Esophagus (tissue), 2 donors: ENCODE data around the gene PDE11A. TPM values are rescaled to one million over a fixed set of nuclear protein-coding genes. Genes with fewer than 3 reads are reported as not detected.

ENCODE experiments used
- H3K27ac ChIP-seq, 2 donors: one replicate each; pipeline ENCODE4 v1.5.1; 2013; ENCODE audit warnings: low read depth in 2 of 2, mild to moderate bottlenecking in 2 of 2, inconsistent platforms in 1 of 2, low read length in 1 of 2, moderate library complexity in 1 of 2
- H3K27me3 ChIP-seq, 2 donors: one replicate each; pipeline ENCODE4 v1.6.1; 2013; ENCODE audit warnings: low read length in 2 of 2, control low read depth in 1 of 2, mild to moderate bottlenecking in 1 of 2; ENCODE audit not compliant: insufficient read depth in 2 of 2, control insufficient read depth in 1 of 2
- H3K36me3 ChIP-seq, 2 donors: one replicate each; pipeline ENCODE4 v1.6.1; 2013; ENCODE audit warnings: low read length in 1 of 2; ENCODE audit not compliant: control insufficient read depth in 2 of 2, insufficient read depth in 2 of 2
- H3K4me1 ChIP-seq, 2 donors: one replicate each; pipeline ENCODE4 v1.6.1; 2013; ENCODE audit warnings: low read length in 1 of 2; ENCODE audit not compliant: control insufficient read depth in 2 of 2, insufficient read depth in 2 of 2
- H3K4me3 ChIP-seq, 2 donors: one replicate each; pipeline ENCODE4 v1.5.1; 2013; ENCODE audit warnings: low read length in 2 of 2, mild to moderate bottlenecking in 2 of 2, low read depth in 1 of 2, moderate library complexity in 1 of 2
- H3K9me3 ChIP-seq, 2 donors: one replicate each; pipeline ENCODE4 v1.6.1; 2013; ENCODE audit warnings: mild to moderate bottlenecking in 2 of 2, low read depth in 1 of 2, low read length in 1 of 2, moderate library complexity in 1 of 2; ENCODE audit not compliant: control insufficient read depth in 2 of 2, insufficient read depth in 1 of 2
- WGBS, 2 donors: extraction: QIAGEN DNeasy Blood & Tissue Kit; methylation state at CpG; one replicate each; pipeline ENCODE4 v1.1.7; 2013; 5-methylcytosine and 5-hydroxymethylcytosine counted together
- polyA plus RNA-seq, 2 donors: library from polyadenylated mRNA; stranded (reverse); fragments of 200-250 nt; gene quantifications; one replicate each; pipeline ENCODE4 v1.2.3, GENCODE V29; 2013
- donor health status: healthy with polysubstance abuse.
- donor health status: Bipolar disorder and iron deficiency.

PDE11A gene
- polyA plus RNA-seq, 2 donors: not detected

GRCh38 chr2:177709986-177710401 lies 362.6 kb downstream of the PDE11A start:
- Histone ChIP-seq H3K4me1 (no peaks in the 10 kb centered on the region), H3K4me3 (no peak overlapping the region), H3K36me3 (no peaks in the 10 kb centered on the region), H3K9me3 (no peaks in the 10 kb centered on the region), H3K27me3 (no peaks in the 10 kb centered on the region), H3K27ac (no peak overlapping the region)
- WGBS, 2 donors: 82 to 86% methylated on average over 8 of the region's 8 CpGs

DNA sequence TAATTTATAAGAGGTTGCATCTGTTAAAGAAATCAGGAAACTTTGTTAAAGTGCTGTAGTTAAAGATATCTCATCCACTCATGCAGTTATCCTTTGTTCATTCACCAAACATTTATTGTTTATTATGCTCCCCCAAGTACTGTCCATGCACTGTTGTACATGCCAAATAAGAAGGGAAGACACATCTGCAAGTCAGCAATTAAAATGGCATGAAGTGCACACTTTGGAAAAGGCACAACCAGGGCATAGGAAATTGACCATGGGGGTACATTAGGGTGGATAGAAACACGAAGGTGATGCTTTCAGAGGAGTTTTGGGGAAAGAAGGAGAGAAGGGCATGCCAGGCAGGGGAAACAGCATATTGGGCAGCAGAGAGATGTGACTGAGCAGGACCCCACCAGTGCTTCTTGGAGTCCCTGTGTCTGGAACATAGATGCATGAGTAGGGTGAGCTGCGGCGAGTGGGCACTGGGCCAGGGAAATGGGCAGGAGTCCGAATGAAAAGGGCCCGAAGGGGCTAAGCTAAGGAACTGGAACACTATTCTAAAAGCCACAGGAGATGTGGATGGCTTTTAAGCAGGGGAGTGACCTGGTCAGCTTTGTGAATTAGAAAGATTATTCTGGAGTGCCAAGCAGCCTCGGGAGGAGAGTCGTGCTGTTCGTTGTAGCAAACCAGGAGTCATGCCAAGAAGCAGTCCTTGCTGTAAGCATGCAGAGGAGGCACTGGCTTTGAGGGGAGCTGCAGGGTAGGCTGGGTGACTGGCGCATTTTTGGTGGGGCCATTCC lies 363.7 kb downstream of the PDE11A start:
- H3K4me3 ChIP-seq: no peak overlapping the region
- H3K4me1 ChIP-seq: no peaks in the 10 kb centered on the region
- 53 to 82% methylated on average over 9 of the region's 9 CpGs for WGBS, 2 donors
- H3K36me3 ChIP-seq: no peaks in the 10 kb centered on the region
- H3K27me3 ChIP-seq: no peaks in the 10 kb centered on the region
- no peak overlapping the region for H3K27ac ChIP-seq
- no peaks in the 10 kb centered on the region for H3K9me3 ChIP-seq

GRCh38 chr2:177708106-177708505 lies 364.5 kb downstream of the PDE11A start:
- Histone ChIP-seq H3K36me3 (no peaks in the 10 kb centered on the region), H3K9me3 (no peaks in the 10 kb centered on the region), H3K27ac (no peak overlapping the region), H3K4me3 (no peak overlapping the region), H3K4me1 (no peaks in the 10 kb centered on the region), H3K27me3 (no peaks in the 10 kb centered on the region)
- 93 to 95% methylated on average over 2 of the region's 2 CpGs for WGBS, 2 donors

DNA sequence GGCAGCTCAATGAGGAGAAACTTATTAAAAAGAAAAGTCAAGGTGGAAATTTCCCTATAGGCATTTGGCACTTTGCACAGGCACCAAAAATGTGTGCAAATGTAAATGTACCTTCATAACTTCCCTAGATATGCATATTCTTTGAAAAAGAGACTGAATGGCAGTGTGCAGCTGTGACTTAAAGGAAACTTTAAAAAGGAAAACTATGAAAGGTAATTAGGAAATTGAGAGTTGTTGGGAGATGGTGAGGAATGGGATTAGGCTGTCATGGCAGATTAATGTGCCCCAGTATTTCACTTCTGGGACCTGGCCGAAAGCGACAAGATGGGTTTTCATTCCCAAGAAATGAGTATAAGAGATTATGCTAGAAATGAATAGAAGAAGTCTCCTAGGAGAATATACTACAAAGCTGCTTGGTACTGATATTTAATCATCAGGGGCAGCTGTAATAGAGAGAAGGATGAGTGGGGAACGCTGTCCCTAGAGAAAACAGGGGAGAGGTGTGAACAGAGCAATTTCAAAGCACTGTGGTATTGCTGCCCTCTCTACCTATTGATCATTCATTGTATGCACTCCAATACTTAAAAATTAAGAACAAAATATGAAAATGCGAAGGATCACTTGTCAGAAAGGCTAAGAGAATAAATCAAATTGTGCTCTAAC lies 366.9 kb downstream of the PDE11A start:
- Histone ChIP-seq H3K4me3 (no peak overlapping the region), H3K27ac (no peak overlapping the region), H3K4me1 (no peaks in the 10 kb centered on the region), H3K27me3 (no peaks in the 10 kb centered on the region), H3K36me3 (no peaks in the 10 kb centered on the region), H3K9me3 (no peaks in the 10 kb centered on the region)
- WGBS, 2 donors: 77 to 84% methylated on average over 4 of the region's 4 CpGs

DNA sequence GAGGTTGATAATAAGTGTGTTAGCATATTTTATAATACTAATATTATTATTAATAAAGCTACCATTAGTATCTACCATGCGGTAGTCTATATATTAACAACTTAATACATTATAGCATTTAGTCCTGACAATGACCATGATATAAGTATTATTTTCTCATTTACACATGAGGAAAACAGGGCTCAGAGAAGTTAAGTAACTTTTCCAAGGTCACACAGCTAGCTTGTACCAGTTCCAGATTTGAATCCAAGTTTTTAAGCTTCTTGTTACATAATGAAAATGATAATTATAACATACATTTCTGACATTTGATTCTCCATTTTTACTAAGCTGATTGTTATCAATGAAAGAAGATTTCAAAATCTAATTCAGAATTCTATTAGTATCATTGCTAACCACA lies 369.4 kb downstream of the PDE11A start:
- H3K4me3 ChIP-seq: no peak overlapping the region
- H3K4me1 ChIP-seq: no peaks in the 10 kb centered on the region
- 94 to 95% methylated on average over 1 of the region's 1 CpG for WGBS, 2 donors
- no peaks in the 10 kb centered on the region for H3K27me3 ChIP-seq
- no peaks in the 10 kb centered on the region for H3K36me3 ChIP-seq
- no peaks in the 10 kb centered on the region for H3K9me3 ChIP-seq
- no peak overlapping the region for H3K27ac ChIP-seq

DNA sequence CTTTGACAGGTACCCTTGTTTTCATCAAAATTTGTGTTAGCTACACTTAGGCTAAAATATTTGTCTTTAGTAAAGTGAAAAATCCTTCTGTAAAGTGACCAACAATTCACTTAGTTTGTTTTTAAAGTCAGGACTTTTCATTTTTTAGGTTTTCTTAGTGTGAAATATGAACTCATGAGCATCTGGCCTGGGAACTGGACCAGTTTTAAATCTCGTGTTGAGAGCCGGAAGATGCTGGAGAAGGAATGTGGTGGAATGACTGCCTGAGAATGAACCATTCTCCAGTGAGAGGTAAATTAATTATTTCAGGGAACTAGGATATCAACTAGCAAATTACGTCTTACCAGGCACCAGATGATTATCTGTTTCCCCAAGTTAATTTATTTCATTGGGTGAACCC lies 374.3 kb downstream of the PDE11A start:
- H3K4me3 ChIP-seq: no peak overlapping the region
- no peaks in the 10 kb centered on the region for H3K36me3 ChIP-seq
- H3K27me3 ChIP-seq: no peaks in the 10 kb centered on the region
- peaks cover 0 to under 1% of the 10 kb centered on the region in 2 donors for H3K4me1 ChIP-seq
- H3K9me3 ChIP-seq: peaks cover 0 to 2% of the 10 kb centered on the region in 2 donors
- no peak overlapping the region for H3K27ac ChIP-seq
- 72 to 78% methylated on average over 3 of the region's 3 CpGs for WGBS, 2 donors

- Histone ChIP-seq H3K4me1 (peaks cover 0 to 4% of the 10 kb centered on the region in 2 donors), H3K36me3 (no peaks in the 10 kb centered on the region), H3K27ac (no peak overlapping the region), H3K27me3 (no peaks in the 10 kb centered on the region), H3K4me3 (no peak overlapping the region), H3K9me3 (peaks cover 0 to 2% of the 10 kb centered on the region in 2 donors)
These were observed 378.2 kb downstream of the PDE11A start for GRCh38 chr2:177694348-177694747.

DNA sequence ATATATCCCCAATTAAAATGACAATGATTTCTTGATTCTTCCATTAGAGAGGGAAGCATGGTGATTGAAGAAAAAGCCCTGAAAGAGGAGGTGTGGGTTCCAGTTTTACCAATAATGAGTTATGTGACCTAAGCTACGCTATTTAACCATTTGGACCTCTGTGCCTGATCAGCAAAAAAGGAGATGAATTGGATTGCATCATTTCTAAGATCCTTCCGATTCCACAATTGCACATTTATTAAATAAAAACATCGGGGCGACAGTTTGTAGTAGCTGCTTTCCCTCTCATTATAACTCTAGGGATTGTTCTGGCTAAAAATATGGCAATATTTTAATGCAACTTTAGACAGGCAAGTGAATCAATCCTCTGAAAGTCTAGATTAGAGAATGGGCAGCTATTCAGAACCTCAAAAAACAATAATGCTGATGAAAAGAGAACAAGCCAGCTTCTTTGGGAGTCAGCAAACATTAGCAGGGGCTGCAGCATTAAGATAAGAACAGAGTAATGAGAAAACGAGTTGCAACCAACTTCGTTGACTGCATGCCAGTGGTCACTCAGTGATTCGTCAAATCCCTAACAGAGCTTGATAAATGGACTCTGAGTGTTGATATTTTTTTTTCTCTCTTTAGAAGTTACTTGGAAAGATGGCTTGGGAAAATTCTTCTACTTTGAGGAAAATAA lies 378.8 kb downstream of the PDE11A start:
- 70 to 71% methylated on average over 7 of the region's 7 CpGs for WGBS, 2 donors
- H3K4me3 ChIP-seq: no peak overlapping the region
- H3K27ac ChIP-seq: no peak overlapping the region
- H3K4me1 ChIP-seq: peaks cover 0 to 4% of the 10 kb centered on the region in 2 donors
- H3K9me3 ChIP-seq: peaks cover 0 to 2% of the 10 kb centered on the region in 2 donors
- no peaks in the 10 kb centered on the region for H3K36me3 ChIP-seq
- H3K27me3 ChIP-seq: no peaks in the 10 kb centered on the region

DNA sequence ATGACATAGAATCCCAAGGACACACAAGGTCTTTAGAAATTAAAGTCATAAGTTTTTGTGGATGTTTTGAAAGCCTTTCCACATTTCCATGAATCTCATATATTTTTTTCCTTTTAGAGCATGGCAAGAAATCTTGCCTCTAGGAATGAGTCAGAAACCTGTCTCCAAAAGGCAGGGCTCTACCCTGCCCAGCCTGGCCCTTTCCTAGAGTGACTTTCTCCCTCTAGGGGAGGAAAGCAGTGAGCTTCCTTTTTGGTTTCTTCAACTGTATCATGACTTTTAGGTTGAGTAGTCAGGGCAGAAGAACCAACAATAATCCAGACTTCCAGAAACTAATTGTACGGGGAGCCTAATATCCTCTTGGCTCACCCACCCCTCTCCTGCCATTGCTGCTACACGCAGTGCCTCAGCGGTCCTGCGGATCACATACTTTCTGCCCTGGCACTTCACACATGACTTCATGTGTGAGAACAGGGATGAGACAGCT lies 379.8 kb downstream of the PDE11A start:
- no peak overlapping the region for H3K4me3 ChIP-seq
- 63 to 79% methylated on average over 4 of the region's 4 CpGs for WGBS, 2 donors

More for the DNA sequence above, 379.8 kb downstream of the PDE11A start:
- Histone ChIP-seq H3K27me3 (no peaks in the 10 kb centered on the region), H3K36me3 (no peaks in the 10 kb centered on the region), H3K4me1 (peaks cover 0 to 4% of the 10 kb centered on the region in 2 donors), H3K27ac (no peak overlapping the region), H3K9me3 (peaks cover 0 to under 1% of the 10 kb centered on the region in 2 donors)
